ENCODE data around the gene HHIPL1. TPM values are rescaled to one million over a fixed set of nuclear protein-coding genes. Genes with fewer than 3 reads are reported as not detected.

The HHIPL1 gene
- total RNA-seq, 4 donors from 2014 or later: 0.13 to 4.7 (median 0.56) TPM

DNA sequence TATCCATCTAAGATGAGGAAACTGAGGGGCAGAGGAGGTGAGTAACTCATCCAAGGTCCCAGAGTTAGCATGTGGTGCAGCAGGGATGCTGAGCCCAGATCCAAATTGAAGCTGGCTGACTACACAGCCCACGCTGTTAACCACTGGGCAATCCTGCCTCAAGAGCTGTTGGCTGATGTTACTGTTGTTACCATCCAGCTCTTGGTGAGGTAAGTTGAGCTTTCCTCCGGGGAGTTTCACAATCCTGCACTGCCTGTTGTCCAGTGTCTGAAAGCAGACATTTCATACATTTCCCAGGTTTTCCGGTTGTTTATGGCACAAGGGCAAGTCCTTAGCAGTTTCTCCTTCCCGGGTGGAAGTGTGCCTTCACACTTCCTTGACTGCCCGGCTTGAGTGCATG lies 53.7 kb downstream of the HHIPL1 start:
- Histone ChIP-seq H3K36me3 (no peaks in the 10 kb centered on the region), H3K27me3 (no peaks in the 10 kb centered on the region), H3K9me3 (no peaks in the 10 kb centered on the region), H3K4me3 (no peak overlapping the region), H3K4me1 (no peaks in the 10 kb centered on the region), H3K27ac (no peak overlapping the region)
- TF ChIP-seq POLR2A (IDR thresholded peaks at IDR 0.05) (no peak), CTCF (IDR thresholded peaks at IDR 0.05) (no peak), POLR2AphosphoS5 (IDR thresholded peaks at IDR 0.05) (no peak), EP300 (IDR thresholded peaks at IDR 0.05) (no peak)
- WGBS: 89% methylated on average over 5 of the region's 5 CpGs
- DNase-seq (ENCODE audit: low spot score in 2 of 2): peak in 1 of 2 donors; percentile 9

DNA sequence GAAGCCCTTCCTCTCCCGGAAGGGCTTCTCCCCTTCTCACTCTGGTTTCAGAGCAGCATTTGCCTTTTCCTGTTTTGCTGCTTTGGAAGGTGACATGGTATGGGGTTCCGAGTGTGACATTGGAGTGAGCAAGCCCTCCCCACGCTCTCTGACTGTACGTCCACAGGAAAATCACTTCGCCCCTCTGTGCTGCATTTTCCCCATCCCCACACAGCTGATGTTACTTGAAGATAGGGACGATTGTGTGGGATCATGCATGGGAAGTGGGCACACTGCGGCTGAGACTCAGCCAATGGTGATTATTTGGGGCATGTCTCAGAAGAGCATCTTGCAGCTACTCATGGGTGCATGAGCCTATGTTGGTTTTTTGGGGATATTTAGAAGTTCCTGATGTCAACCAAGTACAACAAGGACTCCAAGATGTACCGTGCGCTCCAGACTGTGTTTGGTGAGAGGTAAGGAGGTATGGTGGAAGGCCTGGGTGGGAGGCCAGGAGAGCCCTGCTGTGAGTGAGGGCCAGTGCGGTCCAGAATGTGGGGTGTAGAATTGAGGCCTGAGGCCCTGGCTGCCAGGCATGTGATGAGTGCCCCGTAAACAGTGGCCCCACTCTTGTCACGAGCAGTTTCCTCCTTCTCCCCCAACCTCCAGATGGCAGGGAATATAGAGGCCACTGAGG lies 54.3 kb downstream of the HHIPL1 start:
- DNase-seq (ENCODE audit: low spot score in 2 of 2): peak in 1 of 2 donors; percentile 44
- 86% methylated on average over 11 of the region's 12 CpGs for WGBS
- no peak overlapping the region for H3K4me3 ChIP-seq
- TF ChIP-seq POLR2A (IDR thresholded peaks at IDR 0.05) (no peak), CTCF (IDR thresholded peaks at IDR 0.05) (no peak), EP300 (IDR thresholded peaks at IDR 0.05) (no peak), POLR2AphosphoS5 (IDR thresholded peaks at IDR 0.05) (no peak)
- H3K36me3 ChIP-seq: no peaks in the 10 kb centered on the region
- H3K27ac ChIP-seq: no peak overlapping the region
- no peaks in the 10 kb centered on the region for H3K9me3 ChIP-seq
- H3K27me3 ChIP-seq: no peaks in the 10 kb centered on the region
- H3K4me1 ChIP-seq: no peaks in the 10 kb centered on the region

GRCh38 chr14:99699861-99700260 lies 54.9 kb downstream of the HHIPL1 start:
- Histone ChIP-seq H3K27ac (no peak overlapping the region), H3K27me3 (no peaks in the 10 kb centered on the region), H3K4me3 (no peak overlapping the region), H3K36me3 (no peaks in the 10 kb centered on the region), H3K4me1 (no peaks in the 10 kb centered on the region), H3K9me3 (no peaks in the 10 kb centered on the region)
- DNase-seq (ENCODE audit: low spot score in 2 of 2): peak in 1 of 2 donors; percentile 26
- TF ChIP-seq EP300 (IDR thresholded peaks at IDR 0.05) (no peak), CTCF (IDR thresholded peaks at IDR 0.05) (no peak), POLR2A (IDR thresholded peaks at IDR 0.05) (no peak), POLR2AphosphoS5 (IDR thresholded peaks at IDR 0.05) (no peak)
- WGBS: 89% methylated on average over 15 of the region's 16 CpGs

GRCh38 chr14:99700379-99700778 lies 55.5 kb downstream of the HHIPL1 start:
- WGBS: 97% methylated on average over 6 of the region's 6 CpGs
- TF ChIP-seq EP300 (IDR thresholded peaks at IDR 0.05) (no peak), CTCF (IDR thresholded peaks at IDR 0.05) (no peak), POLR2AphosphoS5 (IDR thresholded peaks at IDR 0.05) (no peak), POLR2A (IDR thresholded peaks at IDR 0.05) (no peak)
- H3K36me3 ChIP-seq: no peaks in the 10 kb centered on the region
- no peaks in the 10 kb centered on the region for H3K27me3 ChIP-seq
- DNase-seq (ENCODE audit: low spot score in 2 of 2): no peak
- no peak overlapping the region for H3K27ac ChIP-seq
- H3K9me3 ChIP-seq: no peaks in the 10 kb centered on the region
- no peak overlapping the region for H3K4me3 ChIP-seq
- H3K4me1 ChIP-seq: no peaks in the 10 kb centered on the region

GRCh38 chr14:99701260-99701659 lies 56.3 kb downstream of the HHIPL1 start:
- no peaks in the 10 kb centered on the region for H3K27me3 ChIP-seq
- 100% methylated on average over 1 of the region's 1 CpG for WGBS
- H3K4me1 ChIP-seq: no peaks in the 10 kb centered on the region
- H3K4me3 ChIP-seq: no peak overlapping the region
- H3K36me3 ChIP-seq: no peaks in the 10 kb centered on the region
- no peak for DNase-seq (ENCODE audit: low spot score in 2 of 2)
- no peaks in the 10 kb centered on the region for H3K9me3 ChIP-seq
- H3K27ac ChIP-seq: no peak overlapping the region
- no peak for TF ChIP-seq EP300 (IDR thresholded peaks at IDR 0.05)
- TF ChIP-seq POLR2A (IDR thresholded peaks at IDR 0.05): no peak
- no peak for TF ChIP-seq CTCF (IDR thresholded peaks at IDR 0.05)
- TF ChIP-seq POLR2AphosphoS5 (IDR thresholded peaks at IDR 0.05): no peak

Measured in suprapubic skin (tissue), 4 donors.